A549 (cell line): ENCODE data around the gene ST8SIA2. TPM values are rescaled to one million over a fixed set of nuclear protein-coding genes. Genes with fewer than 3 reads are reported as not detected.

ENCODE experiments used
- ATAC-seq, 2 experiments: fragments of 200-7000 bp in 1 of 2; fragments of >200 bp in 1 of 2; cut with Nextera tagmentation in 1 of 2; cut with Tn5 transposase in 1 of 2; 3 replicates each; pipeline versions ENCODE4 v1.8.0 to v1.9.1; 2018 to 2020; ENCODE audit warnings: mild to moderate bottlenecking in 1 of 2, moderate library complexity in 1 of 2
- CTCF ChIA-PET: fragments of 300-600 bp; sonication (Branson Sonifier 250); formaldehyde crosslinking; extraction: SDS; loops from one replicate; lab custom pipeline; 2021; ENCODE audit warnings: antibody characterized with exemption, inconsistent platforms; lab: Yijun Ruan, JAX
- POLR2A ChIA-PET: fragments of 350-600 bp; formaldehyde crosslinking; extraction: SDS; loops from one replicate; lab custom pipeline; 2021; ENCODE audit warnings: antibody characterized with exemption, inconsistent platforms; lab: Yijun Ruan, JAX
- DNase-seq, 2 experiments: peaks; one replicate each; pipeline versions ENCODE4 v3.0.0 to v3.0.0-alpha.2; 2011 to 2016; ENCODE audit warnings: low read depth in 1 of 2, low spot score in 1 of 2
- FAIRE-seq: peaks from 2 replicates; lab custom pipeline; 2011; peaks lifted over from hg19 to GRCh38; lab: Jason Lieb, UNC
- H3K27ac ChIP-seq, 2 experiments: fragments of >200 bp; sonication (Bioruptor Twin); formaldehyde crosslinking; 3 replicates each; pipeline ENCODE4 v1.5.1; 2016 to 2017
- H3K4me1 ChIP-seq: fragments of >200 bp; sonication (Bioruptor Twin); formaldehyde crosslinking; 3 replicates; pipeline ENCODE4 v1.6.1; 2016
- H3K4me2 ChIP-seq: fragments of >200 bp; sonication (Bioruptor Twin); formaldehyde crosslinking; 3 replicates; pipeline ENCODE4 v1.6.1; 2016
- H3K4me3 ChIP-seq: fragments of >200 bp; sonication (Bioruptor Twin); formaldehyde crosslinking; 3 replicates; pipeline ENCODE4 v1.5.1; 2016
- H3K9me3 ChIP-seq: fragments of >200 bp; sonication (Bioruptor Twin); formaldehyde crosslinking; 3 replicates; pipeline ENCODE4 v1.6.1; 2016
- BHLHE40 ChIP-seq: IDR thresholded peaks from 2 replicates; pipeline ENCODE4 v1.6.1; 2012; ENCODE audit warnings: low read depth, low read length, inconsistent platforms
- CBX2 ChIP-seq: fragments of 200-600 bp; sonication (generic); IDR thresholded peaks from 2 replicates; pipeline ENCODE4 v1.6.1; 2016; ENCODE audit warnings: low read depth, mild to moderate bottlenecking, borderline replicate concordance
- CBX8 ChIP-seq: fragments of 200-600 bp; sonication (generic); IDR thresholded peaks from 2 replicates; pipeline ENCODE4 v1.6.1; 2016
- CHD4 ChIP-seq: fragments of 200-600 bp; sonication (generic); IDR thresholded peaks from 2 replicates; pipeline ENCODE4 v1.6.1; 2016; ENCODE audit warnings: antibody characterized with exemption, mild to moderate bottlenecking, borderline replicate concordance
- EHF ChIP-seq: fragments of 250-450 bp; sonication (Bioruptor Pico); IDR thresholded peaks from 2 replicates; pipeline ENCODE4 v1.5.0; 2020; ENCODE audit warnings: mild to moderate bottlenecking
- ESRRA ChIP-seq: fragments of 150-350 bp; IDR thresholded peaks from 2 replicates; pipeline ENCODE4 v1.6.1; 2014; ENCODE audit warnings: mild to moderate bottlenecking, low read length, borderline replicate concordance
- FOSB ChIP-seq: fragments of 250-450 bp; sonication (Bioruptor Pico); IDR thresholded peaks from 2 replicates; pipeline ENCODE4 v1.5.0; 2020; ENCODE audit warnings: mild to moderate bottlenecking, moderate library complexity
- HOXB13 ChIP-seq: fragments of 250-450 bp; sonication (Bioruptor Pico); IDR thresholded peaks from 2 replicates; pipeline ENCODE4 v1.5.0; 2020; ENCODE audit warnings: low read depth, mild to moderate bottlenecking, moderate library complexity
- HOXB5 ChIP-seq: fragments of 250-450 bp; sonication (Bioruptor Pico); IDR thresholded peaks from 2 replicates; pipeline ENCODE4 v1.5.0; 2020; ENCODE audit warnings: mild to moderate bottlenecking, moderate library complexity
- JUN ChIP-seq, 2 experiments: fragments of >200 bp; sonication (Bioruptor Twin); formaldehyde crosslinking; IDR thresholded peaks; 2 replicates in 1 of 2; 3 replicates in 1 of 2; pipeline ENCODE4 v1.6.1; 2016 to 2017
- KDM5A ChIP-seq: fragments of 200-600 bp; sonication (generic); IDR thresholded peaks from 2 replicates; pipeline ENCODE4 v1.6.1; 2016; ENCODE audit warnings: antibody characterized with exemption, mild to moderate bottlenecking
- MYC ChIP-seq: IDR thresholded peaks from 2 replicates; pipeline ENCODE4 v1.6.1; 2012; ENCODE audit warnings: mild to moderate bottlenecking, inconsistent platforms, low read length, improper control_type of control experiment, borderline replicate concordance
- NFE2L2 ChIP-seq: fragments of 150-350 bp; conservative IDR thresholded peaks from 2 replicates; pipeline ENCODE4 v1.6.1; 2014; ENCODE audit warnings: low read length
- NR3C1 ChIP-seq: fragments of >200 bp; sonication (Bioruptor Twin); formaldehyde crosslinking; IDR thresholded peaks from 3 replicates; pipeline ENCODE4 v1.6.1; 2017
- RFX5 ChIP-seq: fragments of 450-650 bp; IDR thresholded peaks from 2 replicates; pipeline ENCODE4 v1.7.1; 2014; ENCODE audit warnings: antibody characterized with exemption, mild to moderate bottlenecking, moderate library complexity
- TFCP2L1 ChIP-seq: fragments of 250-450 bp; sonication (Bioruptor Pico); IDR thresholded peaks from 2 replicates; pipeline ENCODE4 v1.5.0; 2021; ENCODE audit warnings: mild to moderate bottlenecking
- ZFP36 ChIP-seq: fragments of 450-650 bp; IDR thresholded peaks from 2 replicates; pipeline ENCODE4 v1.6.1; 2014; ENCODE audit warnings: borderline replicate concordance; ENCODE audit not compliant: partially characterized antibody
- ZNF302 ChIP-seq: fragments of 250-450 bp; sonication (Bioruptor Pico); IDR thresholded peaks from 2 replicates; pipeline ENCODE4 v1.9.0; 2021; ENCODE audit warnings: inconsistent platforms, mild to moderate bottlenecking, moderate library complexity
- WGBS: methylation state at CpG from one replicate; pipeline ENCODE4 v1.1.6; 2017; ENCODE audit errors: missing lambda C conversion rate; 5-methylcytosine and 5-hydroxymethylcytosine counted together
- polyA plus RNA-seq, 4 experiments: library from polyadenylated mRNA; depleted of rRNA in 3 of 4; stranded (reverse); fragments of >200 nt; fragmentation: RNase III in 1 of 4; extraction: RNeasy Plus Mini Kit Qiagen cat#74134 plus additional on column Dnase treatment in 1 of 4; gene quantifications; 2 replicates in 3 of 4; 3 replicates in 1 of 4; pipeline ENCODE4 v1.2.3, GENCODE V29; 2011 to 2017
- TF ChIP-seq, protein P1 (sequence below): IDR thresholded peaks from 2 replicates; pipeline ENCODE4 v1.6.1; 2012

The ST8SIA2 gene
- polyA plus RNA-seq, 2 of the 4 experiments (the other 2 are of a cell fraction) = 0.22 to 0.41 TPM

DNA sequence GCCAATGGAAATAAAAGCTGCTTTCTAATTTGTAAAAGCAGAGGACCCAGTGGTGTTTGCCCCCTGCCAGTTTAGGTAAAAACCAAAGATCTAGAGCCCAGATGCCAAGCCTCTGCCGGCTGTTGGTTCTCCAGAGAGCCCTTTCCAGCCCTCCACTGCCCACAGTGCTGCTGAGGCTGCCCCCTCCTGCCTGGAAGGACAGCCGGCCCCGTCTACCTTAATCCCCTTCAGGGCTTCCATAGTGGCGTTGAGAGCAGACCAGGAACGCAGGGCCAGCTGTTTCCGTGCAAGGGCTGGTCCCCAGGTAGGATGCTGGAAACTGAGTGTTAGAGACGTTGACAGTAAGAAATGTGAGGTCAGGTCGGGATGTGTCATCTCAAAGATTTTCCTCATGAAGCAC is 6.9 kb downstream of the ST8SIA2 start:
- no peak for TF ChIP-seq FOSB (CRISPR knock-in tag)
- TF ChIP-seq, protein P1, sequence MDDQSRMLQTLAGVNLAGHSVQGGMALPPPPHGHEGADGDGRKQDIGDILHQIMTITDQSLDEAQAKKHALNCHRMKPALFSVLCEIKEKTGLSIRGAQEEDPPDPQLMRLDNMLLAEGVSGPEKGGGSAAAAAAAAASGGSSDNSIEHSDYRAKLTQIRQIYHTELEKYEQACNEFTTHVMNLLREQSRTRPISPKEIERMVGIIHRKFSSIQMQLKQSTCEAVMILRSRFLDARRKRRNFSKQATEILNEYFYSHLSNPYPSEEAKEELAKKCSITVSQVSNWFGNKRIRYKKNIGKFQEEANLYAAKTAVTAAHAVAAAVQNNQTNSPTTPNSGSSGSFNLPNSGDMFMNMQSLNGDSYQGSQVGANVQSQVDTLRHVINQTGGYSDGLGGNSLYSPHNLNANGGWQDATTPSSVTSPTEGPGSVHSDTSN = no peak
- no peak for TF ChIP-seq HOXB5
- TF ChIP-seq ZFP36 = no peak
- no peak for TF ChIP-seq KDM5A
- TF ChIP-seq HOXB13 = no peak
- FAIRE-seq = no peak
- Histone ChIP-seq H3K4me3 (no peak overlapping the region), H3K4me1 (no peaks in the 10 kb centered on the region), H3K4me2 (no peak overlapping the region), H3K27ac (no peak overlapping the region), H3K9me3 (no peaks in the 10 kb centered on the region)
- POLR2A ChIA-PET = no interaction called here
- ATAC-seq = no peak; a peak in 1 of 6 replicates
- DNase-seq = no peak
- CTCF ChIA-PET = interaction anchor here (1.0 kb wide), 1 partner anchor 11 kb away, joined by 4 read pairs; no protein-coding TSS in a partner anchor
- 31% methylated on average over 8 of the region's 8 CpGs for WGBS

DNA sequence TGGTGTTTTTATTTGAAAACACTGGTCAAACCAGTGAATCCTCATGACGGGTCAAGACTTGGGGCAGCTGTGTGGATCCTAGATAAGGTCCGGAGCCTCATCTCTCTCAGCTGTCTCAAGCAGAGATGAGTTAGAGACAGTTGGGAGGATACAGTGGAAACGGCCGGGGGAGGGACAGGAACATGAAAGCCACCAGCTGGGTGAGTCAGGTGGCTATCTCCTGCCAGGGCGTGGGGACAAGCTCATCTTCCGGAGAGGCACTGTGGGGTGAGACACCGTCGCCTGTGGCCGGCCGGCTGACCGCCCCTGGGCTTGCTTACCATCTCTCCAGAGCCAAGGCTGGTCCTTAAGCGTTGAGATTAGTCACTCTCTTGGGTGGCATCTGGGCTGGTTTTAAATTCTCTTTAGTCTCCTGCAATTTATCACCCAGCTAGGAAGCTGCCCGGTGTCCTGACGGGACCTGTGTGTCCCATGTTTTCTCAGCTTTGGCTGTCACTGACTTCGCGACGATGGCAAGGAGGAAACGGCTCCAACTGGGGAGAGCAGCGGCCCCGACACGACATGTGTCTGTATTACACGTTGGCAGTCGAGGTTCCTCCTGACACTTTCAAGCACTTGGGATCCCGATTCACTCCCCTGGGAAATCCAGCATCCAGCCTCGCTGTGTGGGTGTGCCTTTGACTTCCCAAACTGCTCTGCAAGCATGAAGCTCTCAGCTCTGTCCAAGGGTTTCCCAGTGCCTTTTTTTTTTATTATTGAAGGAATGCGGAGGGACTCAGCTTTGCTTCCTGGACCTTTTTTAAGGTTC is 7.5 kb downstream of the ST8SIA2 start:
- WGBS = 45% methylated on average over 26 of the region's 26 CpGs
- ATAC-seq (no peak; a peak in 1 of 6 replicates), DNase-seq (no peak), FAIRE-seq (no peak)
- CTCF ChIA-PET = interaction anchor here (0.7 to 1.5 kb wide), 4 partner anchors 10 to 13 kb away, joined by 3 to 4 read pairs (median 4); no protein-coding TSS in a partner anchor
- no peak overlapping the region for H3K4me2 ChIP-seq
- POLR2A ChIA-PET = no interaction called here
- H3K4me3 ChIP-seq = no peak overlapping the region
- TF ChIP-seq EHF (no peak), CBX8 (no peak), FOSB (CRISPR knock-in tag) (no peak), NR3C1 (no peak), CHD4 (no peak), ESRRA (no peak), CBX2 (no peak), NFE2L2 (no peak)
- H3K4me1 ChIP-seq = no peaks in the 10 kb centered on the region
- no peaks in the 10 kb centered on the region for H3K9me3 ChIP-seq
- H3K27ac ChIP-seq = no peak overlapping the region

DNA sequence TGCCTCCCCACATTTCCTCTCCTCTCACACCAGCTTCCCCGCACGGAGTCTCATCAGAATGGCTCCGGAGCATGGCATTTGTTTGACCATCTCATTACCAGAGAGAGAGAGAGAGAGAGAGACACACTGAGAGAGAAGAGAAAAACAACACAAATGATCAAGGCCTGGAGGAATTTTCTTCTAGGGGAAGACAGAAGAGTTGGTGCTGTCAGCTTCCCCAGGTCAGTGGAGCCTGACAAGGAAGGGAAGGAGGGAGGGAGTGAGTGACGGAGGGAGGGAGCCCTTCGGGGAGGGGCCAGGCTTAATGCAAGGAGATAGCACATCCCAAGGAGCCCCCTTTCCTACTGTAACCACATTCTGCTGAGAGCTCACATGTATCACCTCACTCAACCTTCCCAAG is 9.1 kb downstream of the ST8SIA2 start:
- FAIRE-seq (no peak), DNase-seq (no peak)
- Histone ChIP-seq H3K27ac (no peak overlapping the region), H3K4me1 (no peaks in the 10 kb centered on the region), H3K4me2 (no peak overlapping the region)
- 60% methylated on average over 5 of the region's 5 CpGs for WGBS
- POLR2A ChIA-PET = no interaction called here
- TF ChIP-seq MYC (no peak), KDM5A (no peak), CHD4 (no peak), TFCP2L1 (no peak)
- TF ChIP-seq, all 56 proteins: peak for 0
- CTCF ChIA-PET = interaction anchor here (1.5 to 2.6 kb wide), 3 partner anchors 11 to 119 kb away, joined by 4 to 14 read pairs (median 6); no protein-coding TSS in a partner anchor
- no peak overlapping the region for H3K4me3 ChIP-seq
- ATAC-seq = no peak
- H3K9me3 ChIP-seq = no peaks in the 10 kb centered on the region

DNA sequence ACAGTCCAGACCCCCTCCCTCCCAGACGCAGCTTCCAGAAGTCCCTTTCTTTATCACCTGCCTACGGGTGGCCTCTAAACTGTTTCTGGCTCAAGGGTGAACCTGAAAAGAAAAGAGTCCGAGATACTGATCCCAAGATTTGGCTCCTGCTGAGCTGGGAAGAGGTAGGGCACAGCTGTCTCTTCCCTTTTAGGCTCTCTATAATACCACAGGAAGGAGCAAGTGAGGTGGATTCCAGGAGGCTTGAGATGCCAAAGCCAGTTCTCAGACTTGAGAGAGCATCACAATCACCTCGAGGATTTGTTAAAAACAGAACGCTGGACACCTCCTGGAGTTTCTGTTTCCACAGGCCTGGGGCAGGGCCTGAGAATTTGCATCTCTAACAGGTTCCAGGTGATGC is 12.3 kb downstream of the ST8SIA2 start:
- no peak for ATAC-seq
- TF ChIP-seq BHLHE40 (no peak), JUN (IDR thresholded peaks at IDR 0.05) (no peak), ZNF302 (CRISPR knock-in tag) (no peak), CHD4 (no peak), RFX5 (no peak)
- POLR2A ChIA-PET = no interaction called here
- Histone ChIP-seq H3K4me1 (no peaks in the 10 kb centered on the region), H3K4me2 (no peak overlapping the region), H3K4me3 (no peak overlapping the region), H3K27ac (no peak overlapping the region), H3K9me3 (no peaks in the 10 kb centered on the region)
- WGBS = 28% methylated on average over 5 of the region's 5 CpGs
- CTCF ChIA-PET = interaction anchor here (1.1 to 2.4 kb wide), 2 partner anchors 12 to 308 kb away, joined by 3 to 6 read pairs; partner anchors contain the start of gene ST8SIA2
- DNase-seq = no peak
- FAIRE-seq = no peak
